Heart left ventricle (tissue), 16 donors: ENCODE data around the gene NFIA. TPM values are rescaled to one million over a fixed set of nuclear protein-coding genes. Genes with fewer than 3 reads are reported as not detected.

Source experiments
- ATAC-seq, 4 donors: fragments of 200-7000 bp; cut with Tn5 transposase; one replicate each; pipeline ENCODE4 v1.9.1; 2020 to 2022; ENCODE audit warnings: moderate library complexity in 4 of 4, mild to moderate bottlenecking in 3 of 4, moderate number of reproducible peaks in 1 of 4
- DNase-seq, 5 donors: peaks; one replicate each; pipeline ENCODE4 v3.0.0-alpha.2; 2020
- H3K27ac ChIP-seq, 12 donors: fragments of 200-600 bp; sonication (generic) in 4 of 12; one replicate each; pipeline versions ENCODE4 v1.5.0 to v1.8.0; 2016 to 2022; ENCODE audit warnings: mild to moderate bottlenecking in 2 of 12
- H3K27me3 ChIP-seq, 9 donors: fragments of 200-600 bp; sonication (generic) in 2 of 9; one replicate each; pipeline versions ENCODE4 v1.5.1 to v1.8.0; 2016 to 2022; ENCODE audit warnings: mild to moderate bottlenecking in 3 of 9
- H3K36me3 ChIP-seq, 9 donors: fragments of 200-600 bp; sonication (generic) in 2 of 9; one replicate each; pipeline versions ENCODE4 v1.5.0 to v1.8.0; 2018 to 2022; ENCODE audit warnings: mild to moderate bottlenecking in 2 of 9
- H3K4me1 ChIP-seq, 12 donors: fragments of 200-600 bp; sonication (generic) in 4 of 12; one replicate each; pipeline versions ENCODE4 v1.5.0 to v1.8.0; 2016 to 2022; ENCODE audit warnings: mild to moderate bottlenecking in 3 of 12
- H3K4me3 ChIP-seq, 12 donors: fragments of 200-600 bp; sonication (generic) in 4 of 12; one replicate each; pipeline versions ENCODE4 v1.5.0 to v1.8.0; 2017 to 2022; ENCODE audit warnings: mild to moderate bottlenecking in 9 of 12, moderate library complexity in 4 of 12
- H3K9me3 ChIP-seq, 12 donors: fragments of 200-600 bp; sonication (generic) in 4 of 12; one replicate each; pipeline versions ENCODE4 v1.5.0 to v1.8.0; 2016 to 2022; ENCODE audit warnings: mild to moderate bottlenecking in 1 of 12
- CTCF ChIP-seq, 12 donors: fragments of 200-600 bp; sonication (generic) in 4 of 12; IDR thresholded peaks; one replicate each; pipeline versions ENCODE4 v1.5.0 to v1.8.0; 2018 to 2022; ENCODE audit warnings: antibody characterized with exemption in 12 of 12, mild to moderate bottlenecking in 5 of 12
- POLR2A ChIP-seq, 2 donors: fragments of 450-650 bp; IDR thresholded peaks; one replicate each; pipeline ENCODE4 v1.6.1; 2017; ENCODE audit warnings: antibody characterized with exemption in 2 of 2, mild to moderate bottlenecking in 2 of 2, moderate library complexity in 2 of 2
- WGBS, 4 donors: extraction: QIAGEN DNeasy Blood & Tissue Kit in 2 of 4; methylation state at CpG; one replicate each; pipeline versions ENCODE4 v1.1.5 to v1.1.7; 2013 to 2018; 5-methylcytosine and 5-hydroxymethylcytosine counted together
- intact Hi-C, 10 donors: fragments of 100-400 bp; cut with DNase I; formaldehyde crosslinking; loops; one replicate each; pipeline versions ENCODE4 v1.11.1 to v1.14.2; 2022
- polyA plus RNA-seq, 2 donors: library from polyadenylated mRNA; stranded (reverse); fragments of 200-250 nt; gene quantifications; one replicate each; pipeline ENCODE4 v1.2.3, GENCODE V29; 2013
- total RNA-seq, 9 donors: library from RNA; depleted of rRNA in 2 of 9; stranded (reverse); fragments of >200 nt in 2 of 9; fragmentation: NEBNext Ultra II Directional in 3 of 9; extraction: Animal tissue kit (Norgen Biotek cat#: 25700) in 3 of 9; gene quantifications; one replicate each; pipeline versions ENCODE4 v1.1.0 to v1.2.4, GENCODE V29; 2016 to 2023
- donor health status: ischemic (EF 13 %, LVEDD 7.1; RV severe dilation, severe dysfunction).
- donor health status: healthy with polysubstance abuse.
- donor health status: DM: no; HTN: yes; CAD: no.
- donor health status: DM: no; HTN: no; CAD: no.
- donor health status: ischemic (EF 25% LVEDD 6.9; RV normal size, moderate dysfunction).
- donor health status: ischemic (EF 25% LVEDD 5.7; RV mildly dilated, moderate dysfunction).
- donor health status: healthy.
- donor health status: DM: yes; HTN: yes; CAD: no.
- donor health status: ischemic (EF 35%, LVEDD 5.7; RV mildly dilated, moderate dysfunction).
- donor health status: nonischemic (EF 11% LVEDD 7.7; RV severe dilation, severe dysfunction).
- donor health status: DM: yes; HTN: yes; CAD: no.
- donor health status: PGD.
- donor health status: ischemic (EF 29% LVEDD 5.4; RV normal size, mild dysfunction).
- donor health status: nonischemic (EF 23%, LVEDD 6.1; RV moderate dilation, normal function).

NFIA gene
- total and polyA plus RNA-seq, 11 donors = 12.7 to 121 (median 96.5) TPM

- H3K4me1 ChIP-seq = peaks cover 0 to 32% (median 13%) of the 10 kb centered on the region in 12 donors
- H3K9me3 ChIP-seq = no peaks in the 10 kb centered on the region
- ATAC-seq = peak in 1 of 4 donors; percentile 19
- intact Hi-C loops = no loop called here
- no peak overlapping the region for H3K27ac ChIP-seq
- peaks cover 0 to 49% (median 4%) of the 10 kb centered on the region in 9 donors for H3K36me3 ChIP-seq
- H3K27me3 ChIP-seq = no peaks in the 10 kb centered on the region
- no peak overlapping the region for H3K4me3 ChIP-seq
- 68 to 78% (median 71%) methylated on average over 4 of the region's 4 CpGs for WGBS, 4 donors
- no peak for DNase-seq
- no peak for TF ChIP-seq POLR2A (IDR thresholded peaks at IDR 0.05)
- no peak for TF ChIP-seq CTCF (IDR thresholded peaks at IDR 0.05)
Observed at GRCh38 chr1:61419196-61419595, 336.8 kb downstream of the NFIA start.

GRCh38 chr1:61419657-61420056 is 337.3 kb downstream of the NFIA start:
- intact Hi-C loops = no loop called here
- WGBS, 4 donors = 55 to 67% (median 61%) methylated on average over 5 of the region's 5 CpGs
- Histone ChIP-seq H3K4me3 (no peak overlapping the region), H3K27me3 (no peaks in the 10 kb centered on the region), H3K27ac (no peak overlapping the region), H3K9me3 (no peaks in the 10 kb centered on the region), H3K36me3 (peaks cover 0 to 44% (median 4%) of the 10 kb centered on the region in 9 donors), H3K4me1 (peaks cover 0 to 37% (median 15%) of the 10 kb centered on the region in 12 donors)
- no peak for DNase-seq
- ATAC-seq = no peak
- no peak for TF ChIP-seq POLR2A (IDR thresholded peaks at IDR 0.05)
- no peak for TF ChIP-seq CTCF (IDR thresholded peaks at IDR 0.05)

GRCh38 chr1:61420243-61420642 is 337.9 kb downstream of the NFIA start:
- H3K27ac ChIP-seq = peak overlapping the region in 6 of 12 donors; percentile 23 to 59 (median 36)
- no peak for ATAC-seq
- intact Hi-C loops = no loop called here

More at GRCh38 chr1:61420243-61420642, 337.9 kb downstream of the NFIA start:
- TF ChIP-seq POLR2A (IDR thresholded peaks at IDR 0.05) = no peak
- no peak for TF ChIP-seq CTCF (IDR thresholded peaks at IDR 0.05)
- peaks cover 0 to 43% (median 18%) of the 10 kb centered on the region in 12 donors for H3K4me1 ChIP-seq
- 27 to 42% (median 38%) methylated on average over 3 of the region's 3 CpGs for WGBS, 4 donors
- no peaks in the 10 kb centered on the region for H3K27me3 ChIP-seq
- no peaks in the 10 kb centered on the region for H3K9me3 ChIP-seq
- H3K36me3 ChIP-seq = peaks cover 0 to 40% (median 4%) of the 10 kb centered on the region in 9 donors
- no peak for DNase-seq
- no peak overlapping the region for H3K4me3 ChIP-seq
